Activated naive CD4-positive, alpha-beta T cell treated with anti-CD3 and anti-CD28 coated beads for 36 hours (primary cell): Measurements from ENCODE around the gene CHST3. TPM values are rescaled to one million over a fixed set of nuclear protein-coding genes. Genes with fewer than 3 reads are reported as not detected.

Experiments
- CTCF ChIA-PET: fragments of 350-600 bp; sonication (Branson Sonifier 250); formaldehyde crosslinking; loops from one replicate; lab custom pipeline; 2021; ENCODE audit warnings: antibody characterized with exemption; lab: Charles Lee
- DNase-seq: peaks from one replicate; pipeline ENCODE4 v3.0.0-alpha.2; 2020
- H3K27ac Mint-ChIP-seq: one replicate; pipeline ENCODE4 v1.8.0; 2021; ENCODE audit warnings: mild to moderate bottlenecking, mixed read lengths
- H3K27me3 Mint-ChIP-seq: one replicate; pipeline ENCODE4 v1.8.0; 2021; ENCODE audit warnings: low read depth, mixed read lengths
- H3K36me3 Mint-ChIP-seq: one replicate; pipeline ENCODE4 v1.8.0; 2021; ENCODE audit warnings: low read depth, mixed read lengths
- H3K4me1 Mint-ChIP-seq: one replicate; pipeline ENCODE4 v1.8.0; 2021; ENCODE audit warnings: low read depth, mixed read lengths
- H3K4me3 Mint-ChIP-seq: one replicate; pipeline ENCODE4 v1.8.0; 2021; ENCODE audit warnings: mild to moderate bottlenecking, moderate library complexity, mixed read lengths
- H3K9me3 Mint-ChIP-seq: one replicate; pipeline ENCODE4 v1.8.0; 2021; ENCODE audit warnings: mixed read lengths
- intact Hi-C: fragments of 100-400 bp; cut with micrococcal nuclease; formaldehyde crosslinking; loops from one replicate; pipeline ENCODE4 v1.15.1; 2023
- total RNA-seq, 2 experiments: library from RNA; stranded (reverse); gene quantifications; one replicate each; pipeline ENCODE4 v1.2.3, GENCODE V29; 2021

CHST3 gene
- total RNA-seq, 2 experiments from 2014 or later, result 0.55 to 0.57 TPM

- no peaks in the 10 kb centered on the region for H3K9me3 Mint-ChIP-seq
- intact Hi-C loops, result no loop called here
- H3K4me1 Mint-ChIP-seq, result peaks cover 44% of the 10 kb centered on the region
- no peak for DNase-seq
- CTCF ChIA-PET, result no interaction called here
- H3K27me3 Mint-ChIP-seq, result peaks cover 8% of the 10 kb centered on the region
- no peak overlapping the region for H3K4me3 Mint-ChIP-seq
- no peaks in the 10 kb centered on the region for H3K36me3 Mint-ChIP-seq
- no peak overlapping the region for H3K27ac Mint-ChIP-seq
These were observed 5.7 kb downstream of the CHST3 start for GRCh38 chr10:71969929-71970328.

GRCh38 chr10:71970331-71970730 is 6.1 kb downstream of the CHST3 start:
- intact Hi-C loops, result no loop called here
- no peak overlapping the region for H3K4me3 Mint-ChIP-seq
- no peak overlapping the region for H3K27ac Mint-ChIP-seq
- peak; percentile 24 for DNase-seq
- no peaks in the 10 kb centered on the region for H3K9me3 Mint-ChIP-seq
- peaks cover 44% of the 10 kb centered on the region for H3K4me1 Mint-ChIP-seq
- peaks cover 4% of the 10 kb centered on the region for H3K27me3 Mint-ChIP-seq
- CTCF ChIA-PET, result interaction anchor here (1.4 kb wide), 1 partner anchor 78 kb away, joined by 3 read pairs; no protein-coding TSS in a partner anchor
- no peaks in the 10 kb centered on the region for H3K36me3 Mint-ChIP-seq

- intact Hi-C loops, result no loop called here
- Mint-ChIP-seq H3K36me3 (no peaks in the 10 kb centered on the region), H3K9me3 (no peaks in the 10 kb centered on the region), H3K4me1 (peaks cover 39% of the 10 kb centered on the region), H3K27ac (no peak overlapping the region), H3K27me3 (peaks cover 2% of the 10 kb centered on the region), H3K4me3 (no peak overlapping the region)
- CTCF ChIA-PET, result interaction anchor here (0.6 to 1.4 kb wide), 2 partner anchors 78 to 186 kb away, joined by 3 read pairs; no protein-coding TSS in a partner anchor
- DNase-seq, result no peak
These were observed 6.7 kb downstream of the CHST3 start for GRCh38 chr10:71970869-71971268.

DNA sequence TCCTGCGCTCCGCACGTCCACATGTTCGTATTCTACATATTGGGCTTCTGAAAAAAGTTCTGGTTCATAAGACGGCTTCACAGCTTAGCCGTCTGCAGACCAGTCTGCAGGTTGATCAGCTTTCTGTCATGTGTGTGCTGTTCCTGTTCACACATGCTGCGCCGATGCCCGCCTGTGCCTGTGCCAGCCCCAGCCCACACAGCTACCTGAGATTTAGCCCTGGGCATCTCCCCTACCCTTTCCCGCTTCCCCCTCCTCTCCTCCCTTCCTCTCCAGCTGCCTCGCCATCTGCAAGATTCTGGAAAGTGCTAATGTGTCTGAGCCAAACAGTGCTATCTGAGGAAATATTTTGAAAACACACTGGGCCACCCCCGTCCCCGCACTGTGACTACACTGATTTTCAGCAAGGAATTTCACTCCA is 7.1 kb downstream of the CHST3 start:
- Mint-ChIP-seq H3K4me3 (no peak overlapping the region), H3K9me3 (no peaks in the 10 kb centered on the region), H3K27ac (no peak overlapping the region), H3K27me3 (no peaks in the 10 kb centered on the region), H3K4me1 (peaks cover 38% of the 10 kb centered on the region), H3K36me3 (no peaks in the 10 kb centered on the region)
- CTCF ChIA-PET, result interaction anchor here (0.6 to 1.6 kb wide), 4 partner anchors 14 to 186 kb away, joined by 3 to 5 read pairs (median 3); no protein-coding TSS in a partner anchor
- DNase-seq, result no peak
- intact Hi-C loops, result no loop called here

GRCh38 chr10:71971769-71972555 is 7.8 kb downstream of the CHST3 start:
- no peak for DNase-seq
- CTCF ChIA-PET, result interaction anchor here (1.3 to 1.6 kb wide), 3 partner anchors 13 to 77 kb away, joined by 3 to 5 read pairs (median 3); no protein-coding TSS in a partner anchor
- Mint-ChIP-seq H3K4me3 (no peak overlapping the region), H3K9me3 (no peaks in the 10 kb centered on the region), H3K27me3 (no peaks in the 10 kb centered on the region), H3K36me3 (no peaks in the 10 kb centered on the region), H3K27ac (no peak overlapping the region), H3K4me1 (peaks cover 38% of the 10 kb centered on the region)
- intact Hi-C loops, result no loop called here

DNA sequence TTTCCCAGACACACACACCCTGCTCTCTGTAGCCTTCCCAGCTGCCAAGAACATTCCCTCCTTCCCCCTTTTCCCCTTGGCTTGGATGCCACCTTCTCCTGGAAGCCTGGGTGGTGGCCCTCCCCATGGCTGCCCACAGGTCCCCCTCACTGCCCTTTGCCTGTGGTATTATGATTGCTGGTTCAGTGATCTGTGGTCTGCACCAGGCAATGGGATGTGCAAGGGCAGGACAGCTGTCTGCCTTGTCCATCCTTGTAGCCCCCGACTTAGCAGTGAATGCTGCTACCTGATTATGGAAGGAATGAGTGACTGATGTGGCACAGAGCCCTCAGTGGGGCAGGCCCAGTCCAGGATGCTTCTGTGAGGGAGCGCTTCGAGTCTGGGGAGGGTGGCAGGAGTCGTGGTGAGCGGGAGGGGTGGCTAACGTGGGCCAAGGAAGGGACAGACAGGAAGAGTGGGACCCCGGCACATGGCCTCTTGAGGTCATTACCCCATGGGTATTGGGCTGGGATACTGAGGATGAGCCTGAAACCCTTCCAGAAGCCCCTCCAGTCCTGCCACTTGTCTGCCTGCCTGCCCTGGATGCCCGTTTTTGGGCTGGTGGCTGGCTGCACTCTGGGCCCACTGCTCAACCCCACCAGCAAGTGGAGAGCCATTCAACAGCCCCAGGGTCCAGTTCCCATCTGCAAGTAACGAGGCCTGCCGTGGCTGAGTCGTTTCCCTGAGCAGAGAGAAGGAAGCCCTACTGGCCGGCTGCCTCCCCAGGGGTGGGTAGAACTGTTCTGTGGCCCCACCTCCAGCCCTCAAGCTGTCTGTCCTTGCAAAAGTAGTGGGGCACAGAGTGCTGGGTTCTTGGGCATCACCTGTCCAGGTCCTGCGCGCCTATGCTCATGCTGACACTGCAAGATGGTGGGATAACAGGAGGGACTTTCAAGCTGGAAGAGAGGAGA is 8.8 kb downstream of the CHST3 start:
- Mint-ChIP-seq H3K27ac (peak overlapping the region; percentile 0), H3K36me3 (no peaks in the 10 kb centered on the region), H3K4me3 (no peak overlapping the region), H3K27me3 (no peaks in the 10 kb centered on the region), H3K9me3 (no peaks in the 10 kb centered on the region), H3K4me1 (peaks cover 38% of the 10 kb centered on the region)
- CTCF ChIA-PET, result interaction anchor here (0.5 to 1.9 kb wide), 5 partner anchors 11 to 366 kb away, joined by 3 to 12 read pairs (median 5); no protein-coding TSS in a partner anchor
- intact Hi-C loops, result no loop called here
- no peak for DNase-seq

DNA sequence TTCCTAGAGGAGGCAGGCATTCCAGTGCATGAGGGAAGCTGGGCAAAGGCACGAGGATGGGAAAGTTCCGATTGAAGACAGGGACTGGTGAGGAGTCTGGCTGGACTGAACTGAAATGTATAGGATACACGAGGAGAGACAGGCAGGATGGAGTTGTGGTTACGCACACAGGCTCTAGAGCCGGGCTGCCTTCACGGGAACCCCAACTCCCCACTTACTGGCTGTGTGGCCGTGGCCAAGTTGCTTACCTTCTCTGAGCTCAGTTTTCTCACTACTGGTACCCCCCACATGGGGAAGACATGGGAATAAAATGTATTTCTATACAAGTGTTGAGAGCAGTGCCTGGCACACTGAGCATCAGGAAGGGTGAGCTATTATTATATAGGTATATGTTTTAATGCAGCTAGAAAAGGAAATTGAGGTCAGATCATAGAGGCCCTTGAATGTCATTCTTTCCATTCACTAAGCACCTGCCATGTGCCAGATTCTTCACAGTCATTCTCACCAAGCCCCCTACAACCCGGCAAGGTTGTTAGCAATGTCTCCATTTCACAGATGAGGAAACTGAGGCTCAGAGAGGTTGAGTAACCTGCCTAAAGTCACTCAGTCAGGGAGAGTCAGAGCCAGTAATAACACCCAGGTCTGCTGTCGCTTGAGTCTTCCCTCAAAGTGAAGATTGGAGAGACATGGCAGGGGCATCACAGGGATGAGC is 9.7 kb downstream of the CHST3 start:
- H3K36me3 Mint-ChIP-seq, result no peaks in the 10 kb centered on the region
- CTCF ChIA-PET, result interaction anchor here (0.5 to 1.9 kb wide), 6 partner anchors 10 to 365 kb away, joined by 3 to 12 read pairs (median 3); no protein-coding TSS in a partner anchor
- H3K27ac Mint-ChIP-seq, result peak overlapping the region; percentile 38
- intact Hi-C loops, result loop anchor here (1.0 kb wide), 1 partner anchor 41 kb away; no protein-coding TSS in a partner anchor
- no peaks in the 10 kb centered on the region for H3K9me3 Mint-ChIP-seq
- DNase-seq, result peak; percentile 29
- peaks cover 38% of the 10 kb centered on the region for H3K4me1 Mint-ChIP-seq
- H3K4me3 Mint-ChIP-seq, result no peak overlapping the region
- no peaks in the 10 kb centered on the region for H3K27me3 Mint-ChIP-seq

DNA sequence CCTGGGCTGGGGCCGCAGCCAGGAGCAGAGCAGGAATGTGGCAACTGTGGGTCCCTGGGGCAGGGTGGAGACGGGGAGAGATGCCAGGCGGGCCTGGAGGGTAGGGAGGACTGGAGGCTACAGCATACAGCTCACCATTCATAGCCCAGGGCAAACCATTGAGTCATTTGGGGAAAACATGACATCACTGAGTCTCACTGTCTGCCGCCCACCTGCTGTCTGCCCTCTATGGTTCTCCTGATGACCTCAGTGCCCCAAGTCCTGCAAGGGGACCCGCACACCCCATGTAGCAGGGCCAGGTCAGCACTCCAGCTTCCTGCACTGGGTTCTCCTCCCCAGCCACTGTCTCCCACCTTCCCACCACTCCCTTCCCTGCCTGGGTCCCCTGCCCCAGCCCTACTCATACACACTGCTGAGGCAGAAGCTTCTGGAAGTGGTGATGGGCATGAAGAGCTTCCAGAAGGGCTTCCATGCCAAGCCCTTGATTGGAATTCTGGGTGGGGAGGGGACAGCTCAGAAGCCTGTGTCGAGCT is 10.4 kb downstream of the CHST3 start:
- no peak overlapping the region for H3K4me3 Mint-ChIP-seq
- H3K27ac Mint-ChIP-seq, result peak overlapping the region; percentile 38
- H3K36me3 Mint-ChIP-seq, result no peaks in the 10 kb centered on the region
- CTCF ChIA-PET, result interaction anchor here (0.6 to 1.9 kb wide), 5 partner anchors 9 to 78 kb away, joined by 3 to 12 read pairs (median 3); no protein-coding TSS in a partner anchor
- intact Hi-C loops, result loop anchor here (1.0 kb wide), 1 partner anchor 41 kb away; no protein-coding TSS in a partner anchor
- peak; percentile 65 for DNase-seq
- H3K9me3 Mint-ChIP-seq, result no peaks in the 10 kb centered on the region
- no peaks in the 10 kb centered on the region for H3K27me3 Mint-ChIP-seq
- peaks cover 38% of the 10 kb centered on the region for H3K4me1 Mint-ChIP-seq

DNA sequence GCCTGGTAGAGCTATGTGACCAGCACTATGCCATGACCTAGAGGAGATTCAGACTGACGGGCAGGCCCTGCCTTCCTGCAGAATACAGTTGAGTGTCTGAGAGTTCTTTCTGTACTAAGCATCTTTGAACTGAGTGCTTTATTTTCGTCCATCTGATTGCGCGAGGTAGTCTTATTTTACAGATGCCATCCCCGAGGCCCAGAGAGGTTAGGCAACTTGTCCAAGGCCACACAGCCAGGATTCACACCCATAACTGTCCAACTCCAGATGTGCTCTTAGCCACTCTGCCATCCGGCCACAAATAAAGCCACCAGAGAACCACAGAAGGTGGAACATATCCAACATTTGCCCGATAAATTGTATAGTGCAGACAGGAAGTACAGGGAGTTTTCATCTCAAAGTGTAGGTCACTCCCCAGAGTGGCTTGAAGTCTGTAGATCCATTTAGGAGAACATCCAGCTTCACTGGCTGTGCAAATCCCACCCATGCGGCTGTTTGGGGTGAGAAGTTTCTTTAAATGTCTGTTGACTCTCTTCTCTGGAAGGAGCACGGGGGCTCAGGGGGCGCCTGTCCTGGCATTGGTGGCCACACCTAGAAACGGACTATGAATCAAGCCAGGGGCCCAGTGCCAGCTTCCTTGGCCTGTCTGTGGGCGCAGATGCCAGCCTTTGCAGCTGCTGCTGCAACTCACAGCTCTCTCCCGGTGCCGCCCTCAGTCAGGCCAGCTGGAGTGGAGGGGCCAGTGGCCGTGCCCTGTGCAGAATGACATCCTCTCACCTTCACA is 11.1 kb downstream of the CHST3 start:
- H3K27ac Mint-ChIP-seq, result no peak overlapping the region
- H3K4me3 Mint-ChIP-seq, result no peak overlapping the region
- intact Hi-C loops, result no loop called here
- H3K36me3 Mint-ChIP-seq, result no peaks in the 10 kb centered on the region
- H3K9me3 Mint-ChIP-seq, result no peaks in the 10 kb centered on the region
- no peak for DNase-seq
- CTCF ChIA-PET, result interaction anchor here (0.8 to 1.9 kb wide), 3 partner anchors 9 to 79 kb away, joined by 3 to 12 read pairs (median 7); no protein-coding TSS in a partner anchor
- no peaks in the 10 kb centered on the region for H3K27me3 Mint-ChIP-seq
- H3K4me1 Mint-ChIP-seq, result peaks cover 38% of the 10 kb centered on the region

- H3K4me1 Mint-ChIP-seq, result peaks cover 38% of the 10 kb centered on the region
- H3K36me3 Mint-ChIP-seq, result no peaks in the 10 kb centered on the region
- no peak for DNase-seq
- no peaks in the 10 kb centered on the region for H3K9me3 Mint-ChIP-seq
- CTCF ChIA-PET, result interaction anchor here (0.8 to 1.4 kb wide), 3 partner anchors 19 to 79 kb away, joined by 3 to 4 read pairs (median 3); no protein-coding TSS in a partner anchor
- no peak overlapping the region for H3K4me3 Mint-ChIP-seq
- intact Hi-C loops, result no loop called here
- H3K27me3 Mint-ChIP-seq, result no peaks in the 10 kb centered on the region
- no peak overlapping the region for H3K27ac Mint-ChIP-seq
These were observed 11.9 kb downstream of the CHST3 start for GRCh38 chr10:71975871-71976725.
